ENCODE results near the gene PPP1CC.
"Not testable (repeated sequence)": the region's sequence is repeated elsewhere in the genome, so short reads cannot be mapped to it uniquely, and the experiment has no call there.

Gene PPP1CC

DNA sequence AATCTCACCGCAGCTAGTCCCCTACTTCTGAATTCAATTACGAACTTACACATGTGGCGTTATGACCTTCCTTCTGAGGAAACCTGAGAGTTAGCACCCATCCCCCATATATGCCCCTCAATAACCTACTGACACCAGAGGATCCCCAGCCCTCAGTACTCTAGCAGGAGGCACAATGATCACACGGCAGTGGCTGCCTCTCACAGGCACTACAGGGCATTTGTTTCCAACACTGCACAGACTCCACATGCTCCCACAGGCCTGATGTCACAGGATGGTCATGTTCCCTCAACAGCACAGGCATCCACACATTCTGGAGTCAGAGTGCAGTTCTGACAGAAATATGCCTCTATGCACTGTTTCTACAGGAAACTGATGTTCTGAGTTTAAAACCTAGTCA lies 17.4 kb downstream of the PPP1CC start:
- DNase-seq (ENCODE audit: low spot score) = no peak

DNA sequence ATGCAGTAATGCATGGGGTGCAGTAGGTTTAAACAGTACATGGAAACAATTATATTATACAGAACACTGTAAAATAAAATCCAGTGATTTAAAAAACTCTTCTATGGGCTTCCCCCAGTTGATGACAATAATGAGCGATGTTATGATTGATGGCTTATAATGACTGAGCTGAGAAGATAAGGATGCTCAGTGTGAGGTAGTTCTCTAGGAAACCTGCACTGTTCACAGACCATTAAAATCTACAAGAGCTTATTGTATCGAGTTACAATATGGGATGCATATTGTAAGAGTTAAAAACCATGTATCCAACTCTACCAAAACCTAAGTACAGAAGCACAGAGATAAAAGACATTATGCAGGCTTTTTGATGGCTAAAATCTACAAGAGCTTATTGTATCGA lies 19.8 kb downstream of the PPP1CC start:
- not testable (repeated sequence) for DNase-seq (ENCODE audit: low spot score)

DNA sequence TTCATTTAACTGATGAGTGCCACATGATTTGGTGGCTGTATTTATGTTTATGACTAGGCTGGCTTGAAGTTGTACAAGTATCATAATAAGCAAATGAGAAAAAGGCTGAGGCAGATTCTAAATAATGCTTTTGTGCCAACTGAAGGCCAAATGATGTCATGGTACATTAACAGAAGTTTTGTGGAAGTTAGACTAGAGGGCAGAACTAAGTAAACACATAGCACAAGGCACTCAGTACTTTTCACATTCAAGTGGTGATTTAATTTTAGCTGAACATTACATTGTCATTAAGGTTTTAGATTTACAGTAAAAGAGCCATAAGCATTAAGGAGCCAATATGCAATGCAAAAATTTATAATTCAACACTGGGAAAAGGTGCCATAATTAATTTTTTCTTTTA lies 21.1 kb downstream of the PPP1CC start:
- no peak for DNase-seq (ENCODE audit: low spot score)

DNA sequence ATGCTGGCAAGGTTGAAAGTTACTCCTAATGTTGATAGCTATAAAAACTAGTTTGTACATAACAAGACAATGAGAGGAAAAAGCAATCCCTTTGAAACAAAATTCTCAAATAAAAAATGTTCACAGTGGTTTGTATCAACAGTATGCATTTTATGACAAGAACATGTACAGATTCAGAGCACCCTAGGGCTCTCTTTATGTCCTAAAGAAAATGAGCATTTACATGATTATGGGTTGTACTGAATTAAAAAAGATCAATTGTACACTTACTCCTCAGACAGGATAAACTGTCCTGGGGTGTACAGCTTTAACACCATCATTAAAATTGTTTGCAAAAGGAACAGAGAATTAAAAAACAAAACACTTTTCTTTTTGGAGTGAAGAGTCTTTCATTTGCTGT lies 22.2 kb downstream of the PPP1CC start:
- DNase-seq (ENCODE audit: low spot score) = no peak

DNA sequence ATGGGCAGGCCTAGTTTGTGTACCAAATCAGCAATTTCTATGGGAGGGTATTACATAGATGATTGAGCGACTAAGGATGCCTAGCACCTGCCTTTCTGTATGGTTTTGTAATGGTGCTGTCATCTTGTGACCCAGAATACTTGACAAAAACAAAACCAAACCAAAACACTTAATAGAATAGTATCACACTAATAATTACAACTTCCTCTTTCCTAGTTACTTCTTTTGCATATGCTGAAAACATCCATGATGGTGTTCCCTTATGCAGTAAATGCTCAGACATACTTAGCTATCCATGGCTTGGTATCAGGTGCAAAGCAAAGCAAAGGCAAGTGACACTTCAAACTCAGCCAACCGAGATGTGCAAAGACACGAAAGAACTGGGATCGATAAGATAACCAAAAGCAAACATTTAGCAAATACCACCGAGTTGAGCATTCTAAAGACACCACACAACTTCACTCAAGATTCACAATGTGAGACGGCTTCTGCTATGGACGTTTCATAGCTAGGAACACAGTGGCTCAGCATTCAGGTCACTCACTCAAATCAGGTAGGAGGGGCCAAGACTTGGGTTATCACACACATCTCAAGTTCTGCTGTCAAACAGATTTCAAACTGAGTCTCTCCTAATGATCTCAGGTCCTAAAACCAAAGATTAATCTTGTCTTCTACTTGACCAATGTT lies 24.3 kb downstream of the PPP1CC start:
- no peak for DNase-seq (ENCODE audit: low spot score)

DNA sequence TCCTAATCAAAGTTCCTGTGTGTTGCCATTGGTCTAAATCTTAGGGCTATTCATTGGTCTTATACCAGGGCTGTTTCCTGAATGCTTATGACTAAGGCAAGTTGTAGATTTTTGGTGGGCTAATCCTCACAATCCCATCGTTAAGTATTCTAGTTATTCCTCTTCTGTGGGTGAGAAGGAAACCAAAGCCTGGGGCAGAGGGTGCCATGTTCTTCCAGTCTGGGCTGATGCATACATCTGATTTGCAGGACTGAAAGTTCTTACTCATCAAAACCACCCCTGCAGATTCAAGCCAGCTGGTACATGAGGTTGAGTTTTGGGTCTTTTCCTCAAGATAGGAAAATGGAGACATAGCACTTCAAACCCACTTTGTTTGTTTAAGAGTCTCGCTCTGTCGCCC lies 25.7 kb downstream of the PPP1CC start:
- DNase-seq (ENCODE audit: low spot score) = no peak

DNA sequence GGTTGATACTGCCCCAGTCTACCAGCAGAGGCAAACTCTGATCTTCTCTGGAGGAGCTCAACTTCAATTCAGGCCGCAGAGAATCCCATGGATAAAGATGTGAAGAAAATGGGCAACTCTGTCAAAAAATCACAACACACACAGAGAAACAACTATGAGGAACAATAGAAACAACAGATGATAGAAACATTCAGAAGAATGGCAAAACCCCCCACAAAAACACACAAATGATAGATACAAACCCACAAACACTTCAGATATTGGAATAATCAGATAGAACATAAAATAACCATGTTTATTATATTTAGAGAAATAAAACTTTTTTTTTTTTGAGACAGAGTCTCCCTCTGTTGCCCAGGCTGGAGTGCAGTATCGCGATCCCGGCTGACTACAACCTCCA lies 33.8 kb downstream of the PPP1CC start:
- DNase-seq (ENCODE audit: low spot score) = no peak

DNA sequence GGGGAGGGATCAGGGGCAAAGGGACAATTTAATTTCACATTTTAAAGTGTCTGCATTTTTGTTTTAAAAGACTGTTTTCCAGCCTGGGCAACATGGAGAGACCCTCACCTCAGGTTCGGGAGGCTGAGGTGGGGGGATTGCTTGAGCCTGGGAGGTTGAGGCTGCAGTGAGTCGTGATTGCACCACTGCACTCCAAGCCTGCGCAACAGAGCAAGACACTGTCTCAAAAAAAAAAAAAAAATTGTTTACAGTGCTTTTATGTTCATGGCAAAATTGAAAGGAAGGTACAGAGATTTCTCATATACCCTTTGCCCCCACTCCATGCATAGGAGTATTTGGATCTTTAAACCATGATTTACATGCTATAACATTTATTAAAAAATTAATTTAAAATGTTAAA lies 37.4 kb downstream of the PPP1CC start:
- no peak for DNase-seq (ENCODE audit: low spot score)

DNA sequence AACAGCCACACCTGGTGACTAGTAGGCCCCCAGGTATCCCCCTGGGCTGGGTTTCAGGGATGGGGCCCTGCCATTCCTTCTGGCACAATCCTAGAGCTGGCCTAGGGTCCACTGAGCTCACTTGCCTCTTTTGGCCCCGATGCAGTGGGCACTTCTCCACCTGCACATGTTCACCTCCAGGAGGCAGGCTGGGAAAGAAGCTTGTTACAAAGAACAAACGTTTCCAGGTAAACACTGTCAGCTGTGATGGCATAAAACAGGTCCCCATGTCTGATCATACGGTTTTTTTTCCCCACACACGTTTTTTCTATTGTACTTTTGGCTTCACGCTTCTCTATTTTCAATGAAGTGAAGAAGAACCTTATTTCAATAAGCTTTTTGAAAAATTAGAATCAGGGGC lies 37.9 kb downstream of the PPP1CC start:
- peak; percentile 23 for DNase-seq (ENCODE audit: low spot score)

DNA sequence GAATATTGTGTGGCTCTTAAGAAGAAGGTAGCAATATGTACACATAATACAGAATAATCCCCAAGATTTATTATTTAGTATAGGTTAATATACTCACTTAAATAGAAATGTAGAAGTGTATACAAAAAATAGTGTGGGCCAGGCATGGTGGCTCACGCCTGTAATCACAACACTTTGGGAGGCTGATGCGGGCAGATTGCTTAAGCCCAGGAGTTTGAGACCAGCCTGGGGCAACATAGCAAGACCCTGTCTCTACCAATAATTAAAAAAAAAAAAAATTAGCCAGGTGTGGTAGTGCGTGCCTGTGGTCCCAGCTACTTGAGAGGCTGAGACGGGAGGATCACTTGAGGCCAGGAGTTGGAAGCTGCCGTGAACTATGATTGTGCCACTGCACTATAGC lies 38.5 kb downstream of the PPP1CC start:
- DNase-seq (ENCODE audit: low spot score) = no peak

DNA sequence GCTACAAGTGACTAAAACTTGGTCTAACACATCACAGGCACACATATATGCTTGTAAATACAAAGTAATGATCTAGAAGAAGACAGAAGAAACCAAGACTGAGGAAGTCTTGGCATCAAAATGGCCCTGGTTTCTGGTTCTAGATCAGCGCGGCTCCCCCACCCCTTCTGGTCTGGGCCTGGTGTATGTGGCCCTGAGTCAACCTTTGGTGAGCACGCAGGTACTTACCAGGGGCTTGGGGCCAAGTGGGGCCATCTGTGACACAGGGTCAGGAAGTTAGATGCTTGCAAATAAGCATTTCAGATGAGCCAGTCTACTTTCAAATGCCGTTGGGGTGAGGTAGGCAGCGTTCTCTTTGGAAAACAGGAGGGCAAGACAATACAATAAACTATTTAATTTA lies 40.6 kb downstream of the PPP1CC start:
- no peak for DNase-seq (ENCODE audit: low spot score)

DNA sequence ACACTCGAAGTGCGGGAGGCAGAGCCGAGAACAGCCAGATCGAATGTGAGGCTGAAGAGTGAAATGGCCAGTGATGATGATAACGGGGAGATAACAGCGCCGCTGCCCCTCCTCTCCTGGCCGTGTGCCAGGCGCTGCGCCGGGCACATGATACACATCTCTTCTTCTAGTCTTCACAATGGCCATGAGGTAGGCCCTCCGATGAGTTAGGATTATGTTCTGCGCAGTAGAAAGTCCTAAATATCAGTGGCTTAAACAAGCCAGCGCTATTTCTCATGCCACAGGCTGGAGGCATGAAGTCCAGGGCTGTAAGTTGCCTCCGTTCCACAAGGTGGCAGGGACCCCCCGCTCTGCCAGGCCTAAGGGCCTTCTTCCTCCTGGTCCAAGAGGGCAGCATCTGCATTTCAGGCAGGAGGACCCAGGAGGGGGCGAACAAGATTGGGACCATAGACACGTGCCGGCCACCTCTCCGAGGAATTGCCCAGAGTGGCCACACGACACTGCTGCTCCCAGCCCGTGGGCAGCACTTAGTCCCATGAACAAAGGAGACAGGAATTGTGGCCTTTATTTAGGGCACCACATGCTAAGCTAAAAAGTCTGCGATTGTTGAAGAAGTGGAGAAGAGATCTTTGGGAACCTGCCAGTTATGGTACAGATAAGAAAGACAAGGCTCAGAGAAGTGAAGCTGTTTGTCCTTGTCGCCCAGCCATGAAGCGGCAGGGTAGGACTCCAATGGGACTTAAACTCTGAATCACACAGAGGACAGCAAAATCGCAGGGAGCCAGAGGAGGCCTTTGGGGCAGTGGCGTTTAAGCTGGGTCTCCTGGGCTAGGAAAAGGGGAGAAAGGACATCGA lies 42.9 kb downstream of the PPP1CC start:
- no peak for DNase-seq (ENCODE audit: low spot score)

DNA sequence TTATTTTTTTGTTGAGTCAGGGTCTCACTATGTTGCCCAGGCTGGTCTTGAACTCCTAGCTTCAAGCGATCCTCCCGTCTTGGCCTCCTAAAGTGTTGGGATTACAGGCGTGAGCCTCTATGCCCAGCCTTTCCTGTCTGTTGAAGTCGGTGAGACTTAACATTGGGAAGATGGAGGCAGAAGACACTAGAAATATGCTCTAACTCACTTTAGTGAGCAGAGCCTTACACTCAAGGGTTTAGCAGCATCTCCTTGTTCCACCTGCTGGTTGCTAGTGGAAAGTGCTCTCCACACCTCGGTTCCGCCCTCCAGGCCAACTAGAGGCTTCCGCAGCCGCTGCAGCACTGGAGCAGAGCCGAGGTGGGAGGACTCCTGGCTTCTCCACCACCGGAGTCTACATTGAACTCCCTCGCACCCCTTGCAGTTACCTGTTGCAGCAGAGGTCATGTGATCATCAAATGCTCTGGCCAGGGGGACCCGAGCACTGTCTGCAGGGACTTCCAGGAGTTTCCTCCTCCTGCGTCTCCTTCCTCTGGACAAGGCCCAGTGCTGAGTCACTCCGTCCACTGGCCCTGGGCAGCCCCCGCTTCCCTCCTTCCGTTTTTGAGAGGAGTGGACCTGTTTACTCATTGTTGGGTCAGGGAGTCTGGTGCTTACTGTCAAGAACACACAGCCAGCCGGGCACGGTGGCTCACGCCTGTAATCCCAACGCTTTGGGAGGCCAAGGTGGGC lies 44.4 kb downstream of the PPP1CC start:
- peak; percentile 85 for DNase-seq (ENCODE audit: low spot score)

DNA sequence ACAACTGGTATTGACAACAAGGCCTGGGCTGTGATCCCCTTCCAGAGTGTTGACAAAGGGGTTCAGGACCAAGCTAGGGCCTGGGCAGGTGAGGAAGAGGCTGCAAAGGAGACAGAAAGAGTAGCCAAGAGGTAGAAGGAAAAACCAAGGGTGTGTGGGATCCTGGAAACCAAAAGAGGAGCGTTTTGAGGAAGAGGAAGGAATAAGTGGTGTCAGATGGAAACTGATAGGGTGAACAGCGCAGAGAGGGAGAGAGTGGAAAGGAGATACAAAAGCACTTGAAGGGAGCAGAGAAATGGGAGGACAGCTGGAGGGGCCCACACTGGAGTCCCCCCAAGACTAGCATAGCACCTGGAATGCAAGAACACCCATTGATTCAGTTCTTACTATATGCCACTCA lies 45.5 kb downstream of the PPP1CC start:
- DNase-seq (ENCODE audit: low spot score) = no peak

DNA sequence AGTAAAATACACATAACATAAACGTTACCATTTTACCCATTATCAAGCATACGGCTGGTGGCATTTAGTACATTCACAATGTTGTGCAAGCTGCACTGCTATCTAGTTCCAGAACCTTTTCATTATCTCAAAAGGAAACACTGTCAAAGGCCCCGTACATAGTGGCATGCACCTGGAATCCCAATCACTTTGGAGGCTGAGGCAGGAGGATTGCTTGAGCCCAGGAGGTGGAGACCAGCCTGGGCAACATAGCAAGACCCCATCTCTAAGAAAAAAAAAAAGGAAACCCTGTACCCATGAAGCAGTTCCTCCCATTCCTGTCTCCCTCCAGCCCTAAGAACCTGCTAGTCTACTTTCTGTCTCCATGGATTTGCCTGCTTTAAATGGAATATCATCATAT lies 46.4 kb downstream of the PPP1CC start:
- DNase-seq (ENCODE audit: low spot score) = no peak

DNA sequence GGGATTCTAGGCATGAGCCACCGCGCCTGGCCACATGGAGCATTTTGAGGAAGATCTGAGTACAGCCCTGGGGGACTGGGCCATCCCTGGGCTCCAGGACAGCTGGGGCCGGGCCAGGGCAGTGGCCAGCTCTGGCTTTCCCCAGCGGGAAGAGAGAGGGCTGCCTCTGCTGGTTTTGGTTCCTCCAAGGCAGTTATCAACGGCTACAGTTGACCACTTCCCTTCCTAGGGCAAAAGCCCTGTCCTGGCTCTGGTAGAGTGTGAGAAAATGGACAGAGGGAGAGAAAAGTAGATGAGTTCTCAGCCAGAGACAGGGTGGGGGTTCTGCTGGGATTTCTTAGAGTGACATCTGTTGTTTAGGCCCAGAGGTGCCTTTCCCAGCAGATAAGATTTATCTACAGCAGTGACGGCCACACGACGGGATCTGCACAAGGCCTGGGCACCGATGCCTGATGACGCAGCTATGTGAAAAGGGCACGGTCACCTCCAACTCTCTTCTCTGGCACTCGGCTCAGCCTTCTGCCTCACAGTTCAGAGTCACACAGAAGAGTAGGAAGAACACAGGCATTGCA lies 48.3 kb downstream of the PPP1CC start:
- no peak for DNase-seq (ENCODE audit: low spot score)

DNA sequence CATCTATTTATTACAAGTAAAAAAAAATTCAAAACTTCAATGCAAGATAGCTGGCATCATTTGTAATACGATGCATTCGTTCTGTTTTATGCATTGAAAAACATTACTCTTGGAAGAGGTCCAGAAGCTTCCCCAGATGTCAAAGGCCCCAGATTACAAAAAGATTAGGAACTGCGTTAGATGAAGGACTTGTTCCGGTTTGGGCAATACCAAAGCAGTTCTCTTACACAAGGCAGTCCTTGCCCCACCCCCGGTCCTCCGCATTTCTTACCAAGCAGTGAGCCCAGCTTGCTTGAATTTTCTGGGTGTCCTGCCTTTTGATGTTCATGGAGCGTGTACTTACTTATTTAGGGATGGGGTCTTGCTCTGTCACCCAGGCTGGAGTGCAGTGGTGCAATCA lies 49.0 kb downstream of the PPP1CC start:
- no peak for DNase-seq (ENCODE audit: low spot score)

DNA sequence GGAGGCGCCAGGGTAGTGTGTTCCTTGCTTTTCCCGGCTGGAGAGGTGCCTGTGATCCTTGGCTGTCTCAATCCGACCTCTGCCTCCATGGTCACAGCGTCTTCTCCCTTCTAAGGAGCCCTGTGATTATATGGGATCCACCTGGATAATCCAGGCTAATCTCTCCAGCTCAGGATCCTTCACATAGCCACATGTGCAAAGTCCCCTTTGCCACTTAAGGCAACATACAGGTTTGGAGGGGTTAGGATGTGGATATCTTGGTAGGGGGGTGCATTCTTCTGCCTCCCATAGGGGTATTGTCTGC lies 52.6 kb downstream of the PPP1CC start:
- no peak for DNase-seq (ENCODE audit: low spot score)

DNA sequence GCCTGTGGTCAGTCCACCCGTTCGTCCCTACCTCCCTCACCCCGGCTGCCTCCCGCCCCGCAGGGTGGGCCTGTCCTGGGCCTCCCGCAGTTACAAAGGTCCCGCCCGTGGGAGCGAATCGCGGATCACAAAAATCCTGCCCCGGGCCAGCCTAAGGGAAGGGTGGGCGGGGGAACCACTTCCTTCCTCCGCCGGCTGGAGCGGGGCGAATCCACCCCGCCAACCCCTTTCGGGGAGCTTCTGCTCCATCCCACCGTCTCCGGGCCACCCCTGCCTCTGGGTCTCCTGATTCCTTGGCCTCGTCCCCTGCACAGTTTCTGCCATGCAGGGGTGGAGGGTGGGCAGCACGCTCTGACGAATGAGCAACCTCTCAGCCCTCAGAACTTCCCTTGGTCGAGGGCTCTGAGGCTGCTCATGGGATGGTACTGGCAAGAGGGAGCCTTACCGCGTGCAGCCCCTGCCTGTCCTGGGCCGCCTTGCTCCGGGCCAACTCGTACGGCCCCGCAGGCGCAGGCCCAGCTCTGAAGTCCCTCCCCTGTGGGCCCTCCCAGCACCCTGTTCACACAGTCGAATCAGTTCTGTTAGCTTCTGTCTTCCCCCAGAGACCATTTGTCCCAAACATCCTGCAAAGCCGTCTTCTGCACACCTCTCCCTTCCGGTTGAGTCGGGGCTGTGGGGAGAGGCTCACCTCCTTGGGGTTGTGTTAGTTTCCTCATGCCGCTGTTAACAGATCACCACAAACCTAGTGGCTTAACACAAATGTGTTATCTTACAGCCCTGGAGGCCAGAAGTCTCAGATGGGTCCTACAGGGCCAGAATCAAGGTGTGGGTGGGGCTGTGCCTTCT lies 53.2 kb downstream of the PPP1CC start:
- no peak for DNase-seq (ENCODE audit: low spot score)

DNA sequence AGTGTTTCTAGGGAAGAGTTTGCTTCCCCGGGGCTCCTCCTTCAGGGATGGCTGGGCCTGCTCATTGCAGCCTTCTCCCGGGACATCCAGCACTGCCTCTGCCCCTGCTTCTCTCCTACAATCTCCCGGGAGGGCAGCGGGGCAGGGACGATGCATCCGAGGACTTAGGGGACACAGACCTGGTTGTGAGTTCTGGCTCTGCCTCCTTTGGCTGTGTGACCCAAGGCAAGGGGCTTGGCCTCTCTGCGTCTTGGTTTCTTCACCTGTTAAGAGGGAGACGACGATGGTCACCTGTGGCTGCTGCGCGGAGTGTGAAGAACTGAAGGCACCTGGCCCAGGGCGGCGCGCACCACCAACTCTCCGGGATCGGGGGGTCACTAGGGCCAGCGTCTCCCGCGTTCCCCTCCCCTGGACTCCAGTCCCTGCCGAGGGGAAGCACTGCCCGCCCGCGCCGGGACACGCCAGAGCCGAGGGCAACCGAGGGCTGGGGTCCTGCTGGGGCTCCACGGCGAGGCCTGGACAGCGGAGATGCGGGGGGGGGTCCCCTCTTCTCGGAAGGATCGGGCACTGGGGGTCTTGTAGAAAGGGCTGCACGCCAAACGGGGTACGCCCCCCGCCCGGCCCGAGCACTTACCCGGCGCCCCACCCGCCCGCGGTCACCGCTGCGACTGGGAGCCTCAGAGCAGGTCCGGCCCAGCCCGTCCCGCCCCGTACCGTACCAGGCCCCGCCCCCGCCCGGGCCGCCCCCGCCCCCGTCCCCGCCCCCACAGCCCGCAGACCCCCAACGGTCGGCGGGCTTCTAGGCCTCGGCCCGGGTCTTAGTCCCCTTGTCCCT lies 54.0 kb downstream of the PPP1CC start, which contains the start of gene HVCN1:
TSS of gene HVCN1 (minus strand) at position 670 of the 835 bp plus-strand sequence. CDS start 5,870 bp downstream, outside the sequence.
- DNase-seq (ENCODE audit: low spot score) = no peak
